Esophagus squamous epithelium (tissue), 5 donors: Measurements from ENCODE around the gene CTNS. TPM values are rescaled to one million over a fixed set of nuclear protein-coding genes. Genes with fewer than 3 reads are reported as not detected.

ENCODE experiments used
- DNase-seq: peaks from one replicate; lab custom pipeline; 2025; lab: John Stamatoyannopoulos, UW
- H3K27ac ChIP-seq, 4 donors: fragments of 200-600 bp; sonication (generic); one replicate each; pipeline ENCODE4 v1.5.1; 2016 to 2019; ENCODE audit warnings: mild to moderate bottlenecking in 1 of 4
- H3K27me3 ChIP-seq, 4 donors: fragments of 200-600 bp; sonication (generic); 1 replicate in 3 of 4; 2 replicates in 1 of 4; pipeline versions ENCODE4 v1.5.1 to v1.6.0; 2017 to 2021; ENCODE audit warnings: antibody characterized with exemption in 1 of 4
- H3K36me3 ChIP-seq, 3 donors: fragments of 200-600 bp; sonication (generic); one replicate each; pipeline ENCODE4 v1.5.1; 2016 to 2019
- H3K4me1 ChIP-seq, 3 donors: fragments of 200-600 bp; sonication (generic); one replicate each; pipeline ENCODE4 v1.5.1; 2017 to 2019
- H3K4me3 ChIP-seq, 4 donors: fragments of 200-600 bp; sonication (generic); 1 replicate in 3 of 4; 2 replicates in 1 of 4; pipeline ENCODE4 v1.5.1; 2016 to 2019; ENCODE audit warnings: mild to moderate bottlenecking in 2 of 4, moderate library complexity in 1 of 4
- H3K9me3 ChIP-seq, 3 donors: fragments of 200-600 bp; sonication (generic); one replicate each; pipeline ENCODE4 v1.5.1; 2016 to 2019
- POLR2A ChIP-seq, 4 donors: fragments of 450-650 bp; IDR thresholded peaks; one replicate each; pipeline ENCODE4 v1.6.1; 2017; ENCODE audit warnings: antibody characterized with exemption in 4 of 4, mild to moderate bottlenecking in 4 of 4, moderate library complexity in 3 of 4
- WGBS, 2 donors: methylation state at CpG; one replicate each; pipeline ENCODE4 v1.1.5; 2018; 5-methylcytosine and 5-hydroxymethylcytosine counted together
- intact Hi-C: fragments of 100-400 bp; cut with DNase I; formaldehyde crosslinking; loops from one replicate; pipeline ENCODE4 v1.15.0; 2022
- total RNA-seq, 4 donors: library from RNA; depleted of rRNA; stranded (reverse); fragments of >200 nt; gene quantifications; one replicate each; pipeline ENCODE4 v1.1.0, GENCODE V29; 2016
- TF ChIP-seq, protein P1 (sequence below), 6 experiments: fragments of 450-650 bp in 4 of 6; fragments of 200-600 bp in 2 of 6; sonication (generic) in 2 of 6; IDR thresholded peaks; one replicate each; pipeline ENCODE4 v1.5.1; 2016 to 2019; ENCODE audit warnings: antibody characterized with exemption in 6 of 6, mild to moderate bottlenecking in 4 of 6, moderate library complexity in 4 of 6
- donor health status: DM: yes; HTN: yes; CAD: no.

CTNS gene
- total RNA-seq, 4 donors from 2014 or later, result 5.9 to 14.3 (median 9.8) TPM

- H3K27ac ChIP-seq, result no peak overlapping the region
- no peak overlapping the region for H3K4me3 ChIP-seq
- H3K27me3 ChIP-seq, result no peaks in the 10 kb centered on the region
- H3K9me3 ChIP-seq, result no peaks in the 10 kb centered on the region
- no peak for DNase-seq
- H3K36me3 ChIP-seq, result peaks cover 0 to 18% (median 0%) of the 10 kb centered on the region in 3 donors
- TF ChIP-seq POLR2A (IDR thresholded peaks at IDR 0.05), result no peak
- TF ChIP-seq, protein P1, sequence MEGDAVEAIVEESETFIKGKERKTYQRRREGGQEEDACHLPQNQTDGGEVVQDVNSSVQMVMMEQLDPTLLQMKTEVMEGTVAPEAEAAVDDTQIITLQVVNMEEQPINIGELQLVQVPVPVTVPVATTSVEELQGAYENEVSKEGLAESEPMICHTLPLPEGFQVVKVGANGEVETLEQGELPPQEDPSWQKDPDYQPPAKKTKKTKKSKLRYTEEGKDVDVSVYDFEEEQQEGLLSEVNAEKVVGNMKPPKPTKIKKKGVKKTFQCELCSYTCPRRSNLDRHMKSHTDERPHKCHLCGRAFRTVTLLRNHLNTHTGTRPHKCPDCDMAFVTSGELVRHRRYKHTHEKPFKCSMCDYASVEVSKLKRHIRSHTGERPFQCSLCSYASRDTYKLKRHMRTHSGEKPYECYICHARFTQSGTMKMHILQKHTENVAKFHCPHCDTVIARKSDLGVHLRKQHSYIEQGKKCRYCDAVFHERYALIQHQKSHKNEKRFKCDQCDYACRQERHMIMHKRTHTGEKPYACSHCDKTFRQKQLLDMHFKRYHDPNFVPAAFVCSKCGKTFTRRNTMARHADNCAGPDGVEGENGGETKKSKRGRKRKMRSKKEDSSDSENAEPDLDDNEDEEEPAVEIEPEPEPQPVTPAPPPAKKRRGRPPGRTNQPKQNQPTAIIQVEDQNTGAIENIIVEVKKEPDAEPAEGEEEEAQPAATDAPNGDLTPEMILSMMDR (IDR thresholded peaks at IDR 0.05), result no peak
- 91 to 96% methylated on average over 4 of the region's 4 CpGs for WGBS, 2 donors
- intact Hi-C loops, result no loop called here
- H3K4me1 ChIP-seq, result peaks cover 11 to 25% (median 12%) of the 10 kb centered on the region in 3 donors
These were observed 36.0 kb downstream of the CTNS start for GRCh38 chr17:3672571-3672970.

DNA sequence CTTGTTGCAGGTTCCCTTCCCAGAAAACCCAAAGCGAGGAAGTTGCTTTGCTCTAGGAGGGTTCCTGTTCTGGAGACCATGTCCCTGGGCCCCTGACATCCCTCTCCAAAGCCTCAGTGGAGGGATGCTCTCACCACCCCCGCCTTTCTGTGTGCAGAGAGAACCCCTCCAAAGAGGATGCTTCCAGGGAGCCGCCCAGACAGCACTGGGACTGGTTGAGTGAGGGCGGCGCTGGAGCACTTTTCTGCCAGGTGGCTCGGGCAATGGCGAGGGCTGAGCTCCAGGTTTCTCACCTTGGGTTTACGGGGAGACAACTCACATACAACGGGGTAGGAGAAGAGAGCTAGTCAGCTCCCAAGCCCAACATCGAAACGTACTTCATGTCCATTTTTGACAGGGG lies 39.3 kb downstream of the CTNS start:
- peaks cover 0 to 11% (median 0%) of the 10 kb centered on the region in 3 donors for H3K36me3 ChIP-seq
- peaks cover 0 to 1% (median 0%) of the 10 kb centered on the region in 4 donors for H3K27me3 ChIP-seq
- no peak overlapping the region for H3K4me3 ChIP-seq
- intact Hi-C loops, result no loop called here
- DNase-seq, result no peak
- WGBS, 2 donors, result 70 to 73% methylated on average over 4 to 6 of the region's 11 CpGs
- no peak for TF ChIP-seq POLR2A (IDR thresholded peaks at IDR 0.05)
- TF ChIP-seq, protein P1 (IDR thresholded peaks at IDR 0.05), result no peak
- no peak overlapping the region for H3K27ac ChIP-seq
- no peaks in the 10 kb centered on the region for H3K9me3 ChIP-seq
- H3K4me1 ChIP-seq, result peaks cover 0 to 15% (median 8%) of the 10 kb centered on the region in 3 donors

GRCh38 chr17:3678095-3678820 lies 41.7 kb downstream of the CTNS start:
- Histone ChIP-seq H3K27me3 (peaks cover 0 to 23% (median 0%) of the 10 kb centered on the region in 4 donors), H3K4me1 (peaks cover 0 to 18% (median 8%) of the 10 kb centered on the region in 3 donors), H3K4me3 (no peak overlapping the region), H3K27ac (no peak overlapping the region), H3K36me3 (no peaks in the 10 kb centered on the region), H3K9me3 (no peaks in the 10 kb centered on the region)
- intact Hi-C loops, result no loop called here
- 35 to 58% methylated on average over 4 to 6 of the region's 16 CpGs for WGBS, 2 donors
- no peak for DNase-seq
- no peak for TF ChIP-seq POLR2A (IDR thresholded peaks at IDR 0.05)
- TF ChIP-seq, protein P1 (IDR thresholded peaks at IDR 0.05), result no peak

DNA sequence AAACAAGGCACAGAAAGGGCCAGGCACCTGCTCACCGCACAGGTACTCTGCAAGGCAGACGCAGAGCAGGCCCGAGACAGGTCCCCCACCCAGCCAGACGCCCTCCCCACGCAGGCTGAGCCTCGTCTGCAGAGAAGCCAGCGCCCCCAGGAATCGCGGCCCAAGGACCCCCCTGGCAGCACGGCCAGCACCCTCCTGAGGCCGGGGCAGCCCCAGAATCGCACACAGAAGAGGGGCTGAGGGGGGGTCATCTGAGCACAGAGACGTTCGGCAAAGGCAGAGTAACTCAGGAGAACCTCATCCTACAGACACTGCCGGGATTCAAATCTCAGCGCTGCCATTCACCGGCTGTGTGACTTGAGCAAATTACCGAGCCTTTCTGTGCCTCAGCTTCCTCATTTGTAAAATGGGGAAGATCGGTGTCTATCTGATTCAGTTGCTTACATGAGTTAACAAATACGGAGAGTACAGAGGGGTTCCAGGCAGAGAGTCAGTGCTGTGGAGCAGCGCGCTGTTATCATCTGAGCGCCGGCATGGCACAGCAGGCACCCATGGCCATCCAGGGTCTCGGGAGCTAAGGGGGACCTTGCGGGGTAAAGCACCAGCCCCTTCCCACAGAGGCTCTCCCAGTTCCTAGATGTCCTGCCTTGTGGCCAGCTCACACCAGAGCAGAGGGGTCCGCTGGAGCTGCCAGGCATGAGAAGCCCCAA lies 42.4 kb downstream of the CTNS start:
- no peak for TF ChIP-seq POLR2A (IDR thresholded peaks at IDR 0.05)
- TF ChIP-seq, protein P1 (IDR thresholded peaks at IDR 0.05), result no peak
- Histone ChIP-seq H3K4me1 (peaks cover 0 to 18% (median 8%) of the 10 kb centered on the region in 3 donors), H3K9me3 (no peaks in the 10 kb centered on the region), H3K36me3 (no peaks in the 10 kb centered on the region), H3K27ac (no peak overlapping the region), H3K4me3 (no peak overlapping the region), H3K27me3 (peaks cover 0 to 31% (median 0%) of the 10 kb centered on the region in 4 donors)
- intact Hi-C loops, result no loop called here
- DNase-seq, result no peak
- 87 to 92% methylated on average over 5 to 11 of the region's 27 CpGs for WGBS, 2 donors
